Superior temporal gyrus (tissue), 1 donor: ENCODE results near the gene MSI1.

Source experiments
- DNase-seq: peaks from one replicate; pipeline ENCODE4 v3.0.0-alpha.2; 2016; ENCODE audit errors: extremely low spot score

Gene MSI1

DNA sequence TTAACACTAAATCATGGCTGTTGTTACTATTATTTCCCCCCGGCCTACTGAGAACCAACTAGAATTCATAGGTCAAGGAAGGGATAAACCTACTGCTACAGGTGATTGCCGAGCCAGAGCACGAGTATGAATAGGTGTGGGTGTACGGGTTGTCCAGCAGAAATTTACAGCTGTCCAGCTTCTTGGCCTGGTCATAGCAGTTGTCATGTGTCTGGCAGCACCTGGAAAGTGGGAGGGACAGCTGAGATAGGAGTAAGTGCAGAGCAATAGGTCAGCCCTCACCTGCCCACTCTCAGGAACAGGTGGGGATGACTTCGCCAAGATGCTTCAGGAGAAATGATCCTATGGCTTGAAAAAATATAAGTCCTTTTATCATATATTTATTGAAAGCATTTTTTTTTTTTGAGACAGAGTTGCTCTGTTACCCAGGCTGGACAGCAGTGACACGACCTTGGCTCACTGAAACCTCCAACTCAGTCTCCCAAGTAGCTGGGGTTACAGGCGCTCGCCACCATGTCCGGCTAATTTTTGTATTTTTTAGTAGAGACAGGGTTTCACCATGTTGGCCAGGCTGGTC lies 44.0 kb downstream of the MSI1 start:
- DNase-seq, result no peak

DNA sequence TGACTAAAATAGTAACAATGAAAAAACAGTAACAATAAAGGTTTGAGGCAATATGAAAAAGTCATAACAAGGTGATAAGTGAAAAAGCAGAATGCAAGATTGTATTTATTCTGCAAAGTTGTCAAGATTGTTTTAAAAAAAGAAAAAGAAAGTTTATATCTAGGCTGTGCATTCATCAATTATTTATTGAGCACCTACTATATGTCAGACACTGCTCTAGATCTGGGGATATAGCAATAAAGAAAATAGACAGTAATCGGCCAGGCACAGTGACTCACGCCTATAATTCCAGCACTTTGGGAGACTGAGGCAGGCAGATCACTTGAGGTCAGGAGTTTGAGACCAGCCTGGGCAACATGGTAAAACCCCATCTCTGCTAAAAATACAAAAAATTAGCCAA lies 45.2 kb downstream of the MSI1 start:
- no peak for DNase-seq

DNA sequence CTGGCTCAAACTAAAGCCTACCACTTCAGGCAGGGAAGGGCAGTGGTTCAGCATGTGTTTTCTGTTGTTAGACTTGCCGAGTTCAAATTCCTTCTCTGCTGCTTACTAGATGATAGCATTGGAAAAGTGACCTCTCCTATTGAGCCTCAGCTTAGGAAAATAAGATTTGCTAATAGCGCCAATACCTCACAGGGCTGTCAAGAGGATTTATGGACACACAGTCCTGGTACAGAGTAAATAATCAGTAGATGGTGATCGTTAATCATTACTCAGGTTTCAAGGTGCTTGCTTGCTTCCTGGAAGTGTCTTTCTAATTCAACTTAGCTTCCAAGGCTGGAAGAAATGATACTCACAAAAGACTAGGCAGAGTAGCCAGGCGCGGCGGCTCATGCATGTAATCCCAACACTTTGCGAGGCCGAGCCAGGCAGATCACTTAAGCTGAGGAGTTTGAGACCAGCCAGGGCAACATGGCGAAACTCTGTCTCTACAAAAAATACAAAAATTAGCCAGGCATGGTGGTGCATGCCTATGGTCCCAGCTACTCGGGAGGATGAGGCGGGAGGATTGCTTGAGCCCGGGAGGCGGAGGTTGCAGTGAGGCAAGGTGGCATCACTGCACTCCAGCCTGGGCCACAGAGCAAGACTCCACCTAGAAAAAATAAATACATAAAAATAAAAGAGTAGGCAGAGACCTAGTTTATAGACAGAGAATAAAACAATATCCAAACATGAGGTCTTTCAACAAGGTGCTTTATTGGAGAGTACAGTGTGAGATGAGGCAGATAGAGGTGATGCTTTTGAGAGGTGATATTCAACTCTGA lies 47.4 kb downstream of the MSI1 start:
- DNase-seq, result no peak

DNA sequence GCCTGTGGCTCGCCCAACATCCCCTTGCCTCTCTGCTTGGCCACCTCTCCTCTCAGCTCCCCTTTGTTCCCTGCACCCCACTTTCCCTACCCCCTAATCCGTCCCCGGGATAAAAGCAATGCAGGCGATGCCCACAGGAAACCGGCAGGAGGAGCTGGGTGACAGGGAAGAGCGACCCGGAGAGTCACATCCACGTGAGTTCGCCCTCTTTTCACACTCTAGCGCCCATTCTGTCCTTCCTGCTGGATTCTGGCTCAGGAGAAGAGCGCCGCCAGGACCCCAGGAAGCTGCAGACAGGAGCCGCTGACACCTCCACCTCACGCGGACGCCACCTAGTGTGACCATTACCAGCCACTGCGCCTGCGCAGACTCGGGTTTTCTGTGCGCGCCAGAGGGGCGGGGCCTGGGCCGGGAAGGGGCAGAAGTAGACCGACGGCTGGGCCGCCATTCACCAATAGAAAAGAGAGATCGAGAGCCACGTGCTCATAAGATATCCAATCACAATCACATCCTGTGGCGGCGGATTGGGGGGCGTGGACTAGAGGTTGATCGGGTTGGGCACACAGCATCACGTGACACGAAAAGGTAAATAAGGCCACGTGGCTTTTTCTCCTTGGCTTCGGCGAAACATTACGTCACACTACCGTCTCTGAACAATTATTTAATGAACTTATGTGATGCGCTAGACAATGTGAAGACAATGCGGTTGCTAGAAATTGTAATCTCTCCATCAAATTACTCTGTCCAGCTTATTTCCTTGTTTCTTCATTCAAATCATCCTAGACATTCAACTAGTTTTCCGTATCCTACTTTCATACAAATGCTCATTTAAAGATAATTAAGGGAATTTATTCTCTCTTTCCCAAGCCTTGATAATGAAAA lies 51.5 kb downstream of the MSI1 start:
- peak; percentile 100 for DNase-seq

DNA sequence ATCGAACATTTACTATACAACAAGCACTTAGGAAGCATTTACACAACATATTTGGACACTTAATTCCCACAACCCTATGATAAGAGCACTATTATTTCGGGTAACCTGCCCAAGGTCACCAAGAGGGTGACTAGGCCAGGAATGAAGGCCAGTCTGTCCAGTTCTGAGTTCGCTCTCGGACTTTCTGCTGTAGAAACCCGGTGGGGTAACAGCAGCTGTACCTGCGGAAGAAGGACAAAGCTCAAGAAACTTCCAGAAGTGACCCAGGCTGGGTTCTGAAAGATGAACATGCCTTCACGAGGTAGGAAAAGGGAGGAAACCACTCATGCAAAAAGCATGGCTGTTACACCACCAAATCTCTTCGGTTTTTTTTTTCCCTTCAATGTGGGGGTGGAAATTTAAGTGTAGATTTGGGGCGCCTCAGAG lies 52.2 kb downstream of the MSI1 start:
- peak; percentile 17 for DNase-seq

DNA sequence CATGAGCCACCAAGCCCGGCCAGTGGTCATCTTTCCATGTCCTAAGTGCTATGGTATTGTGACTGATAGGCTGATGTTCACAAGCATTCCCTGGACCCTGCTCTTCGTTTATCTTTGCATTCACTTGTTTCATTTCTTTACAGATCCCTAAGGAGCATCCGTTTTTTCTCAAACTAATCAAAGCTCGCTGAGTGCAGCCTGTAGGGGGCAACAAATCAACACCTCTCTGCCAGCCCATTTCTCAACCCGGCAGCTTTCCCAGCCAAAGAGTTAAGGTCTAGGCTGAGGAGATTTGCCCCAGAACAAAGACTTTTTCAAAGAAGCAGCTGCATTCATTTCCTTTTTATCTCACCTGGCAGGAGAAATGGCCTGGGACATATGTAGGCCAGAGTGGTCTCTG lies 54.7 kb downstream of the MSI1 start:
- DNase-seq, result no peak

DNA sequence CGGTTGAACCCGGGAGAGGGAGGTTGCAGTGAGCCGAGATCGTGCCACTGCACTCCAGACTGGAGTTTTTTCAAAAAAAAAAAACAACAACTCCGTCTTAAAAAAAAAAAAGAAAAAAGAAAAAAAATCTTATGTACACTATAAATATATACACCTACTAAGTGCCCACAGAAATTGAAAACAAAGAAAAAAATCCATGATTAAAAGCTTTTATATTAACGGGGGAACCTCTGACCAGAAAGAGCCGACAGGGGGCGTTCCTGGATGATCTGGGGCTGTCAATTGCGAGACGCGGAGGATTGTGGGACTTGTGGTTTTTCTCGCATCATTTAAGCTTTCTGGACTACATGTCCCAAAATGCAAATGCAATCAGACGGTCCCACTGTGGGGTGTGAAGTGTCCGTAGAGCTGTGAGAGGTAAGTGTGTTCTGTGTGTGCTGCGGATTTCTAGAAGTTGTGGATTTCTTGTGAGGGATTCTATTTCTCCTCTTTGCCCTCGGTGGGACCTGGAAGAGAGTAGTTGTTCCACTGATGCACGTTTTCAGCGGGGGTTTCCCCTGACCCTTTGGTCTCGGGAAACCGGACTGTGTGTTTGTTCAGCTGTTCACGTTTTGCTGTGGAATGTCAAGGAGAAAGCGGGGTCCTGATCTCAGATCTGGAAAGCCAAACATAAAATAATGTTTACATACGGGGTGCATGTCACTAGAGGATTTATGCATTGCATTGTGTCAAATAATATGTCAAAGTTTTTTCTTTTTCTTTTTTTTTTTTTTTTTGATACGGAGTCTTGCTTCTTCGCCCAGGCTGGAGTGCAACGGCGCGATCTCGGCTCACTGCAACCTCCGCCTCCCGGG lies 66.8 kb downstream of the MSI1 start, which contains the start of gene SIRT4:
Gene SIRT4, plus strand, starts transcription at position 360 of the 854 bp plus-strand sequence. CDS start 1,241 bp downstream, outside the sequence.
- peak; percentile 99 for DNase-seq

DNA sequence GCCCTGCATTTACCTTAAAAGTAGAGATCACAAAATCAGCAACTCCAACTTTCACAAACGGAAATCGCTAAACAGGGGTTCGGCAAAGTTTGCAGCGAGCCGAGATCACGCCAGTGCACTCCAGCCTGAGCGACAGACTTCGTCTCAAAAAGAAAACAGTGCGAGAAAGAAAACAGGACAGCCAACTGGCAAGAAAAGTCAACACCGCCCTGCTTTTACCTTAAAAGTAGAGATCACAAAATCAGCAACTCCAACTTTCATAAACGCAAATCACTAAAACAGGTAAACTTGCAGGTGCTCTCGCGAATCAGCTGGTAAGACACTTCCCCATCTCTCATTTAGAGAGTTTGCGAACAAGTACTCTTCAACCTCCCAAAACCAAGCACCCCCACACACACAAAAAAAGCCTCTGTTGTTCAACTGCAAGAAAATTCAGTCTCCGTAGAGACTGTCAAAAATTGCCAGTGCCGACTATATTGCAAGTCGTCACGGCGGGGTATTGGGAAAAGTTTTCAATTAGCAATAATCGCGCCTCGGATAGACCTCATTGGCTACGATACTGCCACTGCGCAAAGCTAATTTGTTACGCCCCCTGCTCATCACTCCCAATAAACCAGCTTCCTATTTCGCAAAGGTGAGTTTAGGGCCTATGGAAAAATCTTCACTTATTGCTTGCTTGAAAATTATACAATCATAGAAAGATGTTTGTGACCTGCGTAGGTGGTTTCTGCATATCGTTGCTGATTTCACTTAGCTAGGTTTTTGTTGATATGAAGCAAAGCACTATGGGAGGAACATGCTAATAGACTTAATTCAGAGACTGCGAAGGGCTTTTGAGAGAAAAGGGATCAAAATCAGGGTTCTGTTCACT lies 76.1 kb downstream of the MSI1 start, which contains the start of gene RNU4-1:
Gene RNU4-1, minus strand, starts transcription at position 577 of the 871 bp plus-strand sequence.
- peak; percentile 95 for DNase-seq

DNA sequence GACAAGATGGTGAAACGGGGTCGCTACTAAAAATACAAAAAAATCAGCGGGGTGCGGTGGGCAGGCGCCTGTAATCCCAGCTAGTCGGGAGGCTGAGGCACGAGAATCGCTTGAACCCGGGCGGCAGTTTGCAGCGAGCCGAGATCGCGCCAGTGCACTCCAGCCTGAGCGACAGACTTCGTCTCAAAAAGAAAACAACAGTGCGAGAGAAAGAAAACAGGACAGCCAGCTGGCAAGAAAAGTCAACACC lies 76.6 kb downstream of the MSI1 start:
- no peak for DNase-seq
